Ishikawa (cell line): ENCODE data around the gene GRID1.

Source experiments
- CEBPB ChIP-seq: IDR thresholded peaks from 2 replicates; pipeline ENCODE4 v1.6.1; 2012
- CREB1 ChIP-seq: IDR thresholded peaks from 2 replicates; pipeline ENCODE4 v1.6.1; 2012; ENCODE audit warnings: low read depth
- EGR1 ChIP-seq: IDR thresholded peaks from 2 replicates; pipeline ENCODE4 v1.6.1; 2012
- EP300 ChIP-seq: IDR thresholded peaks from 2 replicates; pipeline ENCODE4 v1.6.1; 2012; ENCODE audit warnings: borderline replicate concordance
- FOXM1 ChIP-seq: IDR thresholded peaks from 2 replicates; pipeline ENCODE4 v1.6.1; 2012; ENCODE audit warnings: low read depth, borderline replicate concordance
- MAX ChIP-seq: IDR thresholded peaks from 2 replicates; pipeline ENCODE4 v1.6.1; 2012
- NFIC ChIP-seq: IDR thresholded peaks from 2 replicates; pipeline ENCODE4 v1.6.1; 2012
- RAD21 ChIP-seq: IDR thresholded peaks from 2 replicates; pipeline ENCODE4 v1.6.1; 2012; ENCODE audit warnings: low read depth
- TAF1 ChIP-seq: IDR thresholded peaks from 2 replicates; pipeline ENCODE4 v1.6.1; 2012; ENCODE audit warnings: low read depth, mild to moderate bottlenecking
- TCF12 ChIP-seq: IDR thresholded peaks from 2 replicates; pipeline ENCODE4 v1.6.1; 2012; ENCODE audit warnings: low read depth
- TEAD4 ChIP-seq: IDR thresholded peaks from 2 replicates; pipeline ENCODE4 v1.6.1; 2012
- YY1 ChIP-seq: IDR thresholded peaks from 2 replicates; pipeline ENCODE4 v1.6.1; 2012; ENCODE audit warnings: low read depth
- ZBTB7A ChIP-seq: IDR thresholded peaks from 2 replicates; pipeline ENCODE4 v1.6.1; 2012; ENCODE audit warnings: low read depth
- TF ChIP-seq, protein P1 (sequence below): IDR thresholded peaks from 2 replicates; pipeline ENCODE4 v1.6.1; 2012; ENCODE audit warnings: low read depth, mild to moderate bottlenecking
- TF ChIP-seq, protein P2 (sequence below): IDR thresholded peaks from 2 replicates; pipeline ENCODE4 v1.6.1; 2012

The GRID1 gene

DNA sequence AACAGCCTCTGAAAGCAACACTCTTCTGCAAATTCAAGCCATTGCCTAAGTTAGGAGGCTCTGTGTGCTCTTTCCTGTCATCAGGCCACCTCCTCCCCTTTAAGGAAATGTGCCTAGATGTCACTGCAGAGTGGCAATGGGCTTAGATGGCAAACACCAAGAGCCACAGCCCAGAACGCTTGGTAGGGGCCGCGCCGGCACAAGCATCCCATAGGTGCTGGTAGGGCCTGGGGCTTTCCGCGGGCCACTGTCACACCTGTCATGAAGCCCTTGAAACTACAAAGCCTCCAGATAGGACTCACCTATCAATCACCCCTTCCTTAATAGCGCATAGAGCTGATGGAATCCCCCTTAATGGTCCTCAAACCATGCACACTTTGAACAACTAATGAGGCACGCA is 299.9 kb downstream of the GRID1 start:
- no peak for TF ChIP-seq TAF1
- TF ChIP-seq TCF12 = no peak
- TF ChIP-seq, protein P1, sequence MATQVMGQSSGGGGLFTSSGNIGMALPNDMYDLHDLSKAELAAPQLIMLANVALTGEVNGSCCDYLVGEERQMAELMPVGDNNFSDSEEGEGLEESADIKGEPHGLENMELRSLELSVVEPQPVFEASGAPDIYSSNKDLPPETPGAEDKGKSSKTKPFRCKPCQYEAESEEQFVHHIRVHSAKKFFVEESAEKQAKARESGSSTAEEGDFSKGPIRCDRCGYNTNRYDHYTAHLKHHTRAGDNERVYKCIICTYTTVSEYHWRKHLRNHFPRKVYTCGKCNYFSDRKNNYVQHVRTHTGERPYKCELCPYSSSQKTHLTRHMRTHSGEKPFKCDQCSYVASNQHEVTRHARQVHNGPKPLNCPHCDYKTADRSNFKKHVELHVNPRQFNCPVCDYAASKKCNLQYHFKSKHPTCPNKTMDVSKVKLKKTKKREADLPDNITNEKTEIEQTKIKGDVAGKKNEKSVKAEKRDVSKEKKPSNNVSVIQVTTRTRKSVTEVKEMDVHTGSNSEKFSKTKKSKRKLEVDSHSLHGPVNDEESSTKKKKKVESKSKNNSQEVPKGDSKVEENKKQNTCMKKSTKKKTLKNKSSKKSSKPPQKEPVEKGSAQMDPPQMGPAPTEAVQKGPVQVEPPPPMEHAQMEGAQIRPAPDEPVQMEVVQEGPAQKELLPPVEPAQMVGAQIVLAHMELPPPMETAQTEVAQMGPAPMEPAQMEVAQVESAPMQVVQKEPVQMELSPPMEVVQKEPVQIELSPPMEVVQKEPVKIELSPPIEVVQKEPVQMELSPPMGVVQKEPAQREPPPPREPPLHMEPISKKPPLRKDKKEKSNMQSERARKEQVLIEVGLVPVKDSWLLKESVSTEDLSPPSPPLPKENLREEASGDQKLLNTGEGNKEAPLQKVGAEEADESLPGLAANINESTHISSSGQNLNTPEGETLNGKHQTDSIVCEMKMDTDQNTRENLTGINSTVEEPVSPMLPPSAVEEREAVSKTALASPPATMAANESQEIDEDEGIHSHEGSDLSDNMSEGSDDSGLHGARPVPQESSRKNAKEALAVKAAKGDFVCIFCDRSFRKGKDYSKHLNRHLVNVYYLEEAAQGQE = no peak
- TF ChIP-seq TEAD4 = no peak
- no peak for TF ChIP-seq NFIC
- no peak for TF ChIP-seq EP300
- TF ChIP-seq, protein P2, sequence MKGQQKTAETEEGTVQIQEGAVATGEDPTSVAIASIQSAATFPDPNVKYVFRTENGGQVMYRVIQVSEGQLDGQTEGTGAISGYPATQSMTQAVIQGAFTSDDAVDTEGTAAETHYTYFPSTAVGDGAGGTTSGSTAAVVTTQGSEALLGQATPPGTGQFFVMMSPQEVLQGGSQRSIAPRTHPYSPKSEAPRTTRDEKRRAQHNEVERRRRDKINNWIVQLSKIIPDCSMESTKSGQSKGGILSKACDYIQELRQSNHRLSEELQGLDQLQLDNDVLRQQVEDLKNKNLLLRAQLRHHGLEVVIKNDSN = no peak
- no peak for TF ChIP-seq ZBTB7A
- no peak for TF ChIP-seq RAD21
- no peak for TF ChIP-seq MAX
- TF ChIP-seq YY1 = no peak
- no peak for TF ChIP-seq CREB1
- no peak for TF ChIP-seq FOXM1
- TF ChIP-seq CEBPB = no peak
- TF ChIP-seq EGR1 = no peak

GRCh38 chr10:86065711-86066251 is 300.8 kb downstream of the GRID1 start:
- no peak for TF ChIP-seq FOXM1
- TF ChIP-seq, protein P1 = no peak
- no peak for TF ChIP-seq TAF1
- no peak for TF ChIP-seq TCF12
- no peak for TF ChIP-seq ZBTB7A
- no peak for TF ChIP-seq CEBPB
- TF ChIP-seq CREB1 = no peak
- TF ChIP-seq RAD21 = no peak
- TF ChIP-seq TEAD4 = no peak
- no peak for TF ChIP-seq YY1
- TF ChIP-seq NFIC = no peak
- no peak for TF ChIP-seq EGR1
- TF ChIP-seq EP300 = no peak
- TF ChIP-seq MAX = no peak
- TF ChIP-seq, protein P2 = no peak

GRCh38 chr10:86064931-86065662 is 301.5 kb downstream of the GRID1 start:
- TF ChIP-seq TCF12 (no peak), EP300 (no peak), ZBTB7A (no peak), TAF1 (no peak), TEAD4 (no peak), RAD21 (no peak), MAX (no peak), CREB1 (no peak), FOXM1 (no peak), EGR1 (no peak), YY1 (no peak), CEBPB (no peak), NFIC (no peak)
- TF ChIP-seq, protein P2 = no peak
- TF ChIP-seq, protein P1 = no peak
